ENCODE data around the gene ASB1. TPM values are rescaled to one million over a fixed set of nuclear protein-coding genes. Genes with fewer than 3 reads are reported as not detected.

ASB1 gene
- total and polyA plus RNA-seq, 2 of the 13 experiments (the other 11 are each of a cell fraction or from before 2014, with no cell fraction given): 48.6 to 49.2 TPM

DNA sequence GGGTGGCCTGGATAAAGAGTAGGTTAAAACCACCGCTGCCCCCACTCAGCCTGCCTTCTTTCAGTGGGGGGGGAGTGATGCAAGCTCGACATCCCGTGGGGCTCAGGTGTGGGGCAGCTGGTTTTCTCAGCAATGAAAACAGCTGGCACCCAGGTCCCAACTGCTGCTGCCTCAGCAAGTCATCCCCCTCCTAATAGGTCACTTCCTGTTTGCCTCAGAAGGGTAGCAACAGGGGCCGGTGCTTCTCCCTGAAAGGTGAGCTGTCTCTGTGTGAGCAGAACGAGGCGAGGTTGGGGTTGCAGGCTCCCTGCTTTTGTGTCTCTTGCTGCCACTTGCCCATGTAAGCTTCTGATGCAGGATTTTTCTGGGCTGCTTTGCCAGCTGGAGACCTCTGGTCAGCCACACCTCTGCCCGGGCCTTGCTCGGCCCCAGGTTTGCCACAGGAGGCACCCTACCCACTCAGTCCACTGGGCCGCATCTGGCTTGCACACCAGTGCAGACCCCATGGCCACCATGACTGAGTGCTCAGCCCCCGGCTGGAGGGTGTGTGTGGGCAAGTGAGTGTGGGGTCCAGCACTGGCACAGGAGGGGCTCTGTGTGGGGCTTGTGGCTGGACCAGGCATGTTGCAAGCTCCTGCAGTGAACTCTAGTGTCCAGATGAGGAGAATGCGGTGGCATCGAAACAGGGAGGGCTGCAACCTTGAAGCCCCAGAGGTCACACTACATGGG is 11.5 kb upstream of the ASB1 start (continued):
- TF ChIP-seq, protein P1, sequence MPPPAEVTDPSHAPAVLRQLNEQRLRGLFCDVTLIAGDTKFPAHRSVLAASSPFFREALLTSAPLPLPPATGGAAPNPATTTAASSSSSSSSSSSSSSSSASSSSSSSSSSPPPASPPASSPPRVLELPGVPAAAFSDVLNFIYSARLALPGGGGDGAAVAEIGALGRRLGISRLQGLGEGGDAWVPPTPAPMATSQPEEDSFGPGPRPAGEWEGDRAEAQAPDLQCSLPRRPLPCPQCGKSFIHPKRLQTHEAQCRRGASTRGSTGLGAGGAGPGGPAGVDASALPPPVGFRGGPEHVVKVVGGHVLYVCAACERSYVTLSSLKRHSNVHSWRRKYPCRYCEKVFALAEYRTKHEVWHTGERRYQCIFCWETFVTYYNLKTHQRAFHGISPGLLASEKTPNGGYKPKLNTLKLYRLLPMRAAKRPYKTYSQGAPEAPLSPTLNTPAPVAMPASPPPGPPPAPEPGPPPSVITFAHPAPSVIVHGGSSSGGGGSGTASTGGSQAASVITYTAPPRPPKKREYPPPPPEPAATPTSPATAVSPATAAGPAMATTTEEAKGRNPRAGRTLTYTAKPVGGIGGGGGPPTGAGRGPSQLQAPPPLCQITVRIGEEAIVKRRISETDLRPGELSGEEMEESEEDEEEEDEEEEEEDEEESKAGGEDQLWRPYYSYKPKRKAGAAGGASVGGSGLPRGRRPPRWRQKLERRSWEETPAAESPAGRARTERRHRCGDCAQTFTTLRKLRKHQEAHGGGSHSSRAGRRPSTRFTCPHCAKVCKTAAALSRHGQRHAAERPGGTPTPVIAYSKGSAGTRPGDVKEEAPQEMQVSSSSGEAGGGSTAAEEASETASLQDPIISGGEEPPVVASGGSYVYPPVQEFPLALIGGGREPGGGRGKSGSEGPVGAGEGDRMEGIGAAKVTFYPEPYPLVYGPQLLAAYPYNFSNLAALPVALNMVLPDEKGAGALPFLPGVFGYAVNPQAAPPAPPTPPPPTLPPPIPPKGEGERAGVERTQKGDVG (CRISPR knock-in tag; IDR thresholded peaks at IDR 0.05; ENCODE audit: borderline replicate concordance): peak; percentile 40; the same call in 1 of the 2 replicates
- no peak for TF ChIP-seq ZNF34 (CRISPR knock-in tag; IDR thresholded peaks at IDR 0.05; ENCODE audit: borderline replicate concordance)
- TF ChIP-seq ZNF138 (CRISPR knock-in tag; IDR thresholded peaks at IDR 0.05; ENCODE audit: low read depth): no peak
- TF ChIP-seq NCOA2 (CRISPR knock-in tag; IDR thresholded peaks at IDR 0.05): no peak
- TF ChIP-seq, protein P2, sequence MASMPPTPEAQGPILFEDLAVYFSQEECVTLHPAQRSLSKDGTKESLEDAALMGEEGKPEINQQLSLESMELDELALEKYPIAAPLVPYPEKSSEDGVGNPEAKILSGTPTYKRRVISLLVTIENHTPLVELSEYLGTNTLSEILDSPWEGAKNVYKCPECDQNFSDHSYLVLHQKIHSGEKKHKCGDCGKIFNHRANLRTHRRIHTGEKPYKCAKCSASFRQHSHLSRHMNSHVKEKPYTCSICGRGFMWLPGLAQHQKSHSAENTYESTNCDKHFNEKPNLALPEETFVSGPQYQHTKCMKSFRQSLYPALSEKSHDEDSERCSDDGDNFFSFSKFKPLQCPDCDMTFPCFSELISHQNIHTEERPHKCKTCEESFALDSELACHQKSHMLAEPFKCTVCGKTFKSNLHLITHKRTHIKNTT (CRISPR knock-in tag; IDR thresholded peaks at IDR 0.05): no peak
- TF ChIP-seq RORA (CRISPR knock-in tag; IDR thresholded peaks at IDR 0.05): no peak
- peak; percentile 51; the same call in 1 of the 2 replicates for TF ChIP-seq ZNF563 (CRISPR knock-in tag; IDR thresholded peaks at IDR 0.05)
- TF ChIP-seq NRL (CRISPR knock-in tag; IDR thresholded peaks at IDR 0.05; ENCODE audit: borderline replicate concordance): peak; percentile 46; the same call in 1 of the 2 replicates
- TF ChIP-seq ZNF747 (CRISPR knock-in tag; IDR thresholded peaks at IDR 0.05; ENCODE audit: borderline replicate concordance): no peak
- peak; percentile 37; the same call in 1 of the 2 replicates for TF ChIP-seq STAG1 (CRISPR knock-in tag; IDR thresholded peaks at IDR 0.05)
- TF ChIP-seq ZC3H4 (CRISPR knock-in tag; IDR thresholded peaks at IDR 0.05; ENCODE audit: borderline replicate concordance): no peak
- TF ChIP-seq, protein P3, sequence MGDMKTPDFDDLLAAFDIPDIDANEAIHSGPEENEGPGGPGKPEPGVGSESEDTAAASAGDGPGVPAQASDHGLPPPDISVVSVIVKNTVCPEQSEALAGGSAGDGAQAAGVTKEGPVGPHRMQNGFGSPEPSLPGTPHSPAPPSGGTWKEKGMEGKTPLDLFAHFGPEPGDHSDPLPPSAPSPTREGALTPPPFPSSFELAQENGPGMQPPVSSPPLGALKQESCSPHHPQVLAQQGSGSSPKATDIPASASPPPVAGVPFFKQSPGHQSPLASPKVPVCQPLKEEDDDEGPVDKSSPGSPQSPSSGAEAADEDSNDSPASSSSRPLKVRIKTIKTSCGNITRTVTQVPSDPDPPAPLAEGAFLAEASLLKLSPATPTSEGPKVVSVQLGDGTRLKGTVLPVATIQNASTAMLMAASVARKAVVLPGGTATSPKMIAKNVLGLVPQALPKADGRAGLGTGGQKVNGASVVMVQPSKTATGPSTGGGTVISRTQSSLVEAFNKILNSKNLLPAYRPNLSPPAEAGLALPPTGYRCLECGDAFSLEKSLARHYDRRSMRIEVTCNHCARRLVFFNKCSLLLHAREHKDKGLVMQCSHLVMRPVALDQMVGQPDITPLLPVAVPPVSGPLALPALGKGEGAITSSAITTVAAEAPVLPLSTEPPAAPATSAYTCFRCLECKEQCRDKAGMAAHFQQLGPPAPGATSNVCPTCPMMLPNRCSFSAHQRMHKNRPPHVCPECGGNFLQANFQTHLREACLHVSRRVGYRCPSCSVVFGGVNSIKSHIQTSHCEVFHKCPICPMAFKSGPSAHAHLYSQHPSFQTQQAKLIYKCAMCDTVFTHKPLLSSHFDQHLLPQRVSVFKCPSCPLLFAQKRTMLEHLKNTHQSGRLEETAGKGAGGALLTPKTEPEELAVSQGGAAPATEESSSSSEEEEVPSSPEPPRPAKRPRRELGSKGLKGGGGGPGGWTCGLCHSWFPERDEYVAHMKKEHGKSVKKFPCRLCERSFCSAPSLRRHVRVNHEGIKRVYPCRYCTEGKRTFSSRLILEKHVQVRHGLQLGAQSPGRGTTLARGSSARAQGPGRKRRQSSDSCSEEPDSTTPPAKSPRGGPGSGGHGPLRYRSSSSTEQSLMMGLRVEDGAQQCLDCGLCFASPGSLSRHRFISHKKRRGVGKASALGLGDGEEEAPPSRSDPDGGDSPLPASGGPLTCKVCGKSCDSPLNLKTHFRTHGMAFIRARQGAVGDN (CRISPR knock-in tag; IDR thresholded peaks at IDR 0.05): peak; percentile 65
- TF ChIP-seq SRF (IDR thresholded peaks at IDR 0.05; ENCODE audit: low read depth, low read length): no peak
- TF ChIP-seq, protein P4, sequence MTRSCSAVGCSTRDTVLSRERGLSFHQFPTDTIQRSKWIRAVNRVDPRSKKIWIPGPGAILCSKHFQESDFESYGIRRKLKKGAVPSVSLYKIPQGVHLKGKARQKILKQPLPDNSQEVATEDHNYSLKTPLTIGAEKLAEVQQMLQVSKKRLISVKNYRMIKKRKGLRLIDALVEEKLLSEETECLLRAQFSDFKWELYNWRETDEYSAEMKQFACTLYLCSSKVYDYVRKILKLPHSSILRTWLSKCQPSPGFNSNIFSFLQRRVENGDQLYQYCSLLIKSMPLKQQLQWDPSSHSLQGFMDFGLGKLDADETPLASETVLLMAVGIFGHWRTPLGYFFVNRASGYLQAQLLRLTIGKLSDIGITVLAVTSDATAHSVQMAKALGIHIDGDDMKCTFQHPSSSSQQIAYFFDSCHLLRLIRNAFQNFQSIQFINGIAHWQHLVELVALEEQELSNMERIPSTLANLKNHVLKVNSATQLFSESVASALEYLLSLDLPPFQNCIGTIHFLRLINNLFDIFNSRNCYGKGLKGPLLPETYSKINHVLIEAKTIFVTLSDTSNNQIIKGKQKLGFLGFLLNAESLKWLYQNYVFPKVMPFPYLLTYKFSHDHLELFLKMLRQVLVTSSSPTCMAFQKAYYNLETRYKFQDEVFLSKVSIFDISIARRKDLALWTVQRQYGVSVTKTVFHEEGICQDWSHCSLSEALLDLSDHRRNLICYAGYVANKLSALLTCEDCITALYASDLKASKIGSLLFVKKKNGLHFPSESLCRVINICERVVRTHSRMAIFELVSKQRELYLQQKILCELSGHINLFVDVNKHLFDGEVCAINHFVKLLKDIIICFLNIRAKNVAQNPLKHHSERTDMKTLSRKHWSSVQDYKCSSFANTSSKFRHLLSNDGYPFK (CRISPR knock-in tag; IDR thresholded peaks at IDR 0.05; ENCODE audit: borderline replicate concordance): peak; percentile 19; the same call in 1 of the 2 replicates

All from HepG2 (cell line).